HL-60 (cell line): Measurements from ENCODE around the gene NIPA2.

Experiments
- GABPA ChIP-seq: IDR thresholded peaks from 2 replicates; pipeline ENCODE4 v1.6.1; 2012; ENCODE audit warnings: low read depth
- POLR2AphosphoS5 ChIP-seq: IDR thresholded peaks from 2 replicates; pipeline ENCODE4 v1.6.1; 2012; ENCODE audit warnings: low read depth
- REST ChIP-seq: IDR thresholded peaks from 2 replicates; pipeline ENCODE4 v1.6.1; 2012; ENCODE audit warnings: low read depth; ENCODE audit not compliant: insufficient replicate concordance
- SPI1 ChIP-seq: IDR thresholded peaks from 2 replicates; pipeline ENCODE4 v1.6.1; 2012; ENCODE audit warnings: low read depth, mild to moderate bottlenecking, borderline replicate concordance
- TF ChIP-seq, protein P1 (sequence below): IDR thresholded peaks from one replicate; pipeline ENCODE4 v1.5.1; 2011; ENCODE audit warnings: low read length, control low read depth, inconsistent platforms; ENCODE audit not compliant: insufficient read depth

GRCh38 chr15:22863356-22863755 lies 24.9 kb downstream of the NIPA2 start:
- no peak for TF ChIP-seq REST
- TF ChIP-seq, protein P1, sequence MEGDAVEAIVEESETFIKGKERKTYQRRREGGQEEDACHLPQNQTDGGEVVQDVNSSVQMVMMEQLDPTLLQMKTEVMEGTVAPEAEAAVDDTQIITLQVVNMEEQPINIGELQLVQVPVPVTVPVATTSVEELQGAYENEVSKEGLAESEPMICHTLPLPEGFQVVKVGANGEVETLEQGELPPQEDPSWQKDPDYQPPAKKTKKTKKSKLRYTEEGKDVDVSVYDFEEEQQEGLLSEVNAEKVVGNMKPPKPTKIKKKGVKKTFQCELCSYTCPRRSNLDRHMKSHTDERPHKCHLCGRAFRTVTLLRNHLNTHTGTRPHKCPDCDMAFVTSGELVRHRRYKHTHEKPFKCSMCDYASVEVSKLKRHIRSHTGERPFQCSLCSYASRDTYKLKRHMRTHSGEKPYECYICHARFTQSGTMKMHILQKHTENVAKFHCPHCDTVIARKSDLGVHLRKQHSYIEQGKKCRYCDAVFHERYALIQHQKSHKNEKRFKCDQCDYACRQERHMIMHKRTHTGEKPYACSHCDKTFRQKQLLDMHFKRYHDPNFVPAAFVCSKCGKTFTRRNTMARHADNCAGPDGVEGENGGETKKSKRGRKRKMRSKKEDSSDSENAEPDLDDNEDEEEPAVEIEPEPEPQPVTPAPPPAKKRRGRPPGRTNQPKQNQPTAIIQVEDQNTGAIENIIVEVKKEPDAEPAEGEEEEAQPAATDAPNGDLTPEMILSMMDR = no peak
- TF ChIP-seq POLR2AphosphoS5 = no peak
- TF ChIP-seq GABPA = no peak
- no peak for TF ChIP-seq SPI1
